GM12875 (cell line): ENCODE measurements around the gene POLR3C.

Source experiments
- H3K4me3 ChIP-seq: one replicate; pipeline ENCODE4 v1.5.1; 2011; ENCODE audit warnings: low read depth, low read length, control low read depth
- TF ChIP-seq, protein P1 (sequence below): IDR thresholded peaks from 2 replicates; pipeline ENCODE4 v1.5.1; 2011; ENCODE audit warnings: low read depth, mild to moderate bottlenecking, control low read depth, inconsistent platforms, low read length, moderate library complexity, borderline replicate concordance; ENCODE audit not compliant: insufficient read depth

Gene POLR3C

DNA sequence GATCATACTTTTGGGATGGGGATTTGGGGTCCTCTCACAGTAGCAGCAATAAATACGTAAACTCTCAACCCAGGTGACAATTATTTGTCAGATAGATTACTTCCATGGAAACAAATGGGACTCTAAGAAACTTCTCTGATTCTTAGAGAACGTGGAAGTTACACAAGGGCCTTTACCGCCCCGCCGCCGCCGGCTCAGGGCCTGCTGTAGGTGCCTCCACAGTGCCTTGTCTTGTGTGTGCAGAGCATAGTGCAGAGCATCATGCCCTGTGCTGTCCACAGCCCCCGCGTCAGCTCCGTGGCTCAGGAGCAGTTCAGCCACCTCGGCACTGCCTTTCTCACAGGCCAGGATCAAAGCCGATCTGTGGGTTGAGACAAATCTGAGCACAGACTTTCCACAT is 50.6 kb downstream of the POLR3C start:
- TF ChIP-seq, protein P1, sequence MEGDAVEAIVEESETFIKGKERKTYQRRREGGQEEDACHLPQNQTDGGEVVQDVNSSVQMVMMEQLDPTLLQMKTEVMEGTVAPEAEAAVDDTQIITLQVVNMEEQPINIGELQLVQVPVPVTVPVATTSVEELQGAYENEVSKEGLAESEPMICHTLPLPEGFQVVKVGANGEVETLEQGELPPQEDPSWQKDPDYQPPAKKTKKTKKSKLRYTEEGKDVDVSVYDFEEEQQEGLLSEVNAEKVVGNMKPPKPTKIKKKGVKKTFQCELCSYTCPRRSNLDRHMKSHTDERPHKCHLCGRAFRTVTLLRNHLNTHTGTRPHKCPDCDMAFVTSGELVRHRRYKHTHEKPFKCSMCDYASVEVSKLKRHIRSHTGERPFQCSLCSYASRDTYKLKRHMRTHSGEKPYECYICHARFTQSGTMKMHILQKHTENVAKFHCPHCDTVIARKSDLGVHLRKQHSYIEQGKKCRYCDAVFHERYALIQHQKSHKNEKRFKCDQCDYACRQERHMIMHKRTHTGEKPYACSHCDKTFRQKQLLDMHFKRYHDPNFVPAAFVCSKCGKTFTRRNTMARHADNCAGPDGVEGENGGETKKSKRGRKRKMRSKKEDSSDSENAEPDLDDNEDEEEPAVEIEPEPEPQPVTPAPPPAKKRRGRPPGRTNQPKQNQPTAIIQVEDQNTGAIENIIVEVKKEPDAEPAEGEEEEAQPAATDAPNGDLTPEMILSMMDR: no peak

DNA sequence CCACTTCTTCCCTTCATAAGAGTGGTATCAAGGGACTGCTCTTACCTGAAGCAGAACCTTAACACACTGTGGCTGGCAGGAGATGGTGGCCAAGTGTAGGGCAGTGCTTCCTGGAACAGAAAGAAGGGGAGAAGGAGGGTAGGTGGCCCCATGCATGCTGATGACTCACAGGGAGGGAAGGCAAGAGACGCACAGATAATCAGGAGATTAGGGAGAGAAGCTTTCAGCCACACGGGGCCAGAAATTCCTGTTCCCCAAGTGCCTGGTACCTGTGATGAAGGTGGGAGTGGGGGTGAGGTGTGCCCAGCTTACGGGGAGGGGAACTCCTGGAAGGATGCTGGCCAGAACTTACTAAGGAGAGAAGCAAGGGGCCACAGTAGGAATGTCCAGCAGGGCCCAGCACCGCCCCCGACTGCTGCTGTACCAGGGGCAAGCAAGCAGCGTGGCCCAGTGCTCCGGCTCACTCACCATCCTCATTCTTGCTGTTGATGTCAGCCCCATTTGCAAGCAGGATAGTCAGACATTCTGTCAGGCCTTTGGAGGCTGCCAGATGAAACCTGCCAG is 54.0 kb downstream of the POLR3C start:
- TF ChIP-seq, protein P1: no peak

More for the DNA sequence above, 50.6 kb downstream of the POLR3C start:
- no peak overlapping the region for H3K4me3 ChIP-seq

DNA sequence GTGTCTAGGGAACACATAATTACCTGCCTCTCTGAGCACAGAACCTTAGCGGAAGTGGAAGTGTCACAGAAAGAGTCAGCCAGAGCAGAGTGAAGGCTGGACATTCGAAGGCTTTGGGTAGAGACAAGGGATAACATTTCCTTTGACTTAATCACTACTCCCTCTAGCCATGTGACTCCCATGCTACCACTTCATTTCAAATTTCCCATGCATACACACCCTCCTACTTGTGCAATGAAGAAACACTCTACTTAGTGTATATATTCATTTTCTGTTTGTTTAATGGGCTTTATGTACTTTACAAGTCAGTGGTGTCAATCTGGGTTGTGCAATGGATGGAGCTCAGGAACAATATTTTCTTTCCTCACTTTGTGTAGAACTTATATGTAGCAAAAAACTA is 54.7 kb downstream of the POLR3C start:
- TF ChIP-seq, protein P1: no peak
- no peak overlapping the region for H3K4me3 ChIP-seq

More for the DNA sequence above, 54.0 kb downstream of the POLR3C start:
- no peak overlapping the region for H3K4me3 ChIP-seq

DNA sequence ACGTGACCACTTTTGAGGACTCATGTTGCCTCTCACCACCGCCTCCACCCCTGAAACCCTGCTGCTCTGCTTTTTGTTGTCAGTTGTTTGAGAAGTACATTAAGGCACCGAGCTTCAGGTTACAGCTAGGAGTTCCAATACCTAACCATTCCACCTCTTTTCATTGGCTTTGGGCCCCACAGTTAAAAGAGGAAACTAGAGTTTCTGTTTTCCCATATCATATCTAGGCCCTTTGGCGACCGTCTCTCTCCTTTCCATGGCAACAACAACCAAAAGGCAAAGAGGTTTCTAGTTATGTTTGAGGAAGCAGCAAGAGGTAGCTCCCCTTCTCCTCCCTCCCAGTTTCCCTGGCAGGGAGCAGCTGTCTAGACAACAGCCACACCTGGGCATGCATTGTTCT is 55.8 kb downstream of the POLR3C start:
- H3K4me3 ChIP-seq: no peak overlapping the region
- TF ChIP-seq, protein P1: no peak

DNA sequence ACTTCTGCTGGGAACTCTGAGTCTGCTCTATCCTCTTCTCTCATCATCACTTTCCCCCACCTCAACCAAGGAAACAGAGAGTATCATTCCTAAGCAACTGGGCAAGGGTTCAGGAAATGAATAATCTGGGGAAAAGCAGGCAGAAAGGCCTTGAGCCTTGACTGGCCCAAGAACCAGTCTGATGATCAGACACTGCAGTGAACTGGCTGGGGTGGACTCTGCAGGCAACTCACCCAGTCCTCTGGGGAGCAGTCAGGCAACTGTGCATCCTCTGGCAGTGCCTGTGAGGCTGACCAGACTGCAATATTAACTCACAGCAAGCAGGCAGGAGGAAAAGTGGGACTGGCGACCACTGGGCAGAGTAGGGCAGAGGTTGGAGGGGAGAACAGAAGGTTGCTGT is 60.7 kb downstream of the POLR3C start:
- H3K4me3 ChIP-seq: no peak overlapping the region
- TF ChIP-seq, protein P1: no peak

DNA sequence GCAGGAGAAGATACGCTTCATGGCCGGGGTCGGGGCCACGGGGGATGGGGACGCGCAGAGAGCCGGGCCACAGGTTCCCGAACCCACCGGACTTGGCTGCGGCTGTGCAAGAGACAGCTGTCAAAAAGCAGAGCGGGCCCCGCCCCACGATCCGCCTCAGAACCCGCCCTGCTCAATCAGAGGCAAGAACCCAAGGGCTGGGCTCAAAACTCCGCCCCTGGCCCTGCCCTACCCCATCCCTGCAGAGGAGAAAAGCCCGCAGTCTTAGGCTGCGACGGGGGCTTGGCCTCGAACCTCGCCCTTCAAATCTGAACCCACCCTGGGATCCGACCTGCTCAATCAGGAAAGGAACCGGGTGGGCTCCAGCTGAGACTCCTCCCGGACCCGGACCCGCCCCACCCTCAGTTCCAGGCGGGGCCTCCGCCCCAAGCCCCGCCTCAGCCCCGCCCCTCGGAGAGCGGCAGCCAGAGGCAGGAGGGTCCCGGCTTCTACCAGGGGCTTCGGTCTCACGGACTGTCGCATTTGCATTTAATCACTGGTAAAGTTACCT is 61.8 kb downstream of the POLR3C start, which contains the start of gene ANKRD35:
Gene ANKRD35, minus strand, starts transcription at position 129 of the 550 bp plus-strand sequence. Its CDS starts 108 bp downstream, at position 21.
- H3K4me3 ChIP-seq: peak within 1 kb of the TSS; percentile 67
- TF ChIP-seq, protein P1: no peak

DNA sequence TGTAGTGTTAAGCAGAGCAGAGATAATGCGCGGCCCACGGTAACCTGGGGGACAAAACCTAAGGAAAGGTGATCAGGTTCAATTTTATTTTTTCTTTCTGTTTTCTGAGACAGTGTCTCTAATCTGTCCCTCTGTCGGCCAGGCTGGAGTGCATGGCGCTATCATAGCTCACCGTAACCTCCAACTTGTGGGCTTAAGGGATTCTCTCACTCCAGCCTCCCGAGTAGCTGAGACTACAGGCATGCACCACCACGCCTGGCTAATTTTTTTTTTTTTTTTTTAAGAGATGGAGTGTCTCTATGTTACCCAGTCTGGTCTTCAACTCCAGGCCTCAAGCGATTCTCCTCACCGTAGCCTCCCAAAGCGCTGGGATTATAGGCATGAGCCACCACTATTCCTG is 62.4 kb downstream of the POLR3C start:
- TF ChIP-seq, protein P1: no peak
- H3K4me3 ChIP-seq: peak overlapping the region; percentile 67
